SK-N-SH (cell line): Measurements from ENCODE around the gene MECP2. TPM values are rescaled to one million over a fixed set of nuclear protein-coding genes. Genes with fewer than 3 reads are reported as not detected.

ENCODE experiments used
- CTCF ChIA-PET: fragments of 300-600, 350-600 bp; formaldehyde crosslinking; extraction: SDS; loops from one replicate; lab custom pipeline; 2021; lab: Yijun Ruan, JAX
- POLR2A ChIA-PET: fragments of 350-600 bp; sonication (Branson Sonifier 250); formaldehyde crosslinking; extraction: SDS; loops from one replicate; lab custom pipeline; 2020; ENCODE audit warnings: antibody characterized with exemption, inconsistent platforms; lab: Yijun Ruan, JAX
- DNase-seq: peaks from one replicate; pipeline ENCODE4 v3.0.0; 2012
- H2AFZ ChIP-seq: fragments of 200-600 bp; sonication (generic); 2 replicates; pipeline ENCODE4 v1.8.1; 2016; ENCODE audit warnings: antibody characterized with exemption, mild to moderate bottlenecking, low read depth
- H3F3A ChIP-seq: fragments of 200-600 bp; sonication (generic); replicated peaks from 2 replicates; pipeline ENCODE3; 2016; ENCODE audit warnings: antibody characterized with exemption, mild to moderate bottlenecking; ENCODE audit not compliant: insufficient read depth
- H3K27ac ChIP-seq, 2 experiments: fragments of 200-500 bp in 1 of 2; fragments of 200-600 bp in 1 of 2; sonication (Bioruptor generic) in 1 of 2; sonication (generic), shearing (Covaris generic) in 1 of 2; 2 replicates each; pipeline versions ENCODE4 v1.5.1 to v1.6.1; 2014 to 2016; ENCODE audit warnings: low read depth in 2 of 2, inconsistent platforms in 1 of 2, low read length in 1 of 2, mild to moderate bottlenecking in 1 of 2, mixed read lengths in 1 of 2
- H3K27me3 ChIP-seq: fragments of 200-600 bp; sonication (generic), shearing (Covaris generic); 2 replicates; pipeline ENCODE4 v1.6.1; 2016; ENCODE audit warnings: mixed run types; ENCODE audit not compliant: insufficient read depth
- H3K36me3 ChIP-seq, 2 experiments: fragments of 200-500 bp in 1 of 2; fragments of 200-600 bp in 1 of 2; sonication (Bioruptor generic) in 1 of 2; sonication (generic) in 1 of 2; replicated peaks in 1 of 2; 2 replicates each; pipeline versions ENCODE3 to v1.5.1; 2014 to 2016; ENCODE audit warnings: low read length in 1 of 2, mild to moderate bottlenecking in 1 of 2; ENCODE audit not compliant: insufficient read depth in 2 of 2, control insufficient read depth in 1 of 2
- H3K4me1 ChIP-seq, 2 experiments: fragments of 200-500 bp in 1 of 2; fragments of 200-600 bp in 1 of 2; sonication (Bioruptor generic) in 1 of 2; sonication (generic), shearing (Covaris generic) in 1 of 2; 2 replicates each; pipeline versions ENCODE4 v1.5.1 to v1.6.1; 2014 to 2016; ENCODE audit warnings: low read depth in 1 of 2, low read length in 1 of 2, mixed run types in 1 of 2; ENCODE audit not compliant: insufficient read depth in 2 of 2, control insufficient read depth in 1 of 2
- H3K4me2 ChIP-seq: fragments of 200-600 bp; sonication (generic), shearing (Covaris generic); 2 replicates; pipeline ENCODE4 v1.6.1; 2017; ENCODE audit warnings: mixed run types
- H3K4me3 ChIP-seq, 2 experiments: fragments of 200-500 bp in 1 of 2; fragments of 200-600 bp in 1 of 2; sonication (Bioruptor generic) in 1 of 2; sonication (generic), shearing (Covaris generic) in 1 of 2; 2 replicates each; pipeline versions ENCODE4 v1.5.1 to v1.8.1; 2014 to 2016; ENCODE audit warnings: low read depth in 2 of 2, inconsistent platforms in 1 of 2, low read length in 1 of 2, mild to moderate bottlenecking in 1 of 2, mixed read lengths in 1 of 2, moderate library complexity in 1 of 2
- H3K79me2 ChIP-seq: fragments of 200-600 bp; sonication (generic); 2 replicates; pipeline ENCODE4 v1.8.1; 2017; ENCODE audit warnings: mild to moderate bottlenecking; ENCODE audit not compliant: insufficient read depth
- H3K9ac ChIP-seq: fragments of 200-600 bp; sonication (generic); 2 replicates; pipeline ENCODE4 v1.6.1; 2017; ENCODE audit warnings: mixed run types
- H3K9me2 ChIP-seq: fragments of 200-600 bp; sonication (generic); 2 replicates; pipeline ENCODE4 v1.6.1; 2017; ENCODE audit warnings: mixed run types
- H3K9me3 ChIP-seq: fragments of 200-600 bp; sonication (generic); 2 replicates; pipeline ENCODE4 v1.6.1; 2017; ENCODE audit warnings: mixed run types, mild to moderate bottlenecking, moderate library complexity
- H4K20me1 ChIP-seq: fragments of 200-600 bp; sonication (generic); 2 replicates; pipeline ENCODE4 v1.6.1; 2017; ENCODE audit warnings: mild to moderate bottlenecking, mixed run types; ENCODE audit not compliant: insufficient read depth
- ELF1 ChIP-seq: IDR thresholded peaks from 2 replicates; pipeline ENCODE4 v1.4.0; 2012
- EP300 ChIP-seq, 2 experiments: IDR thresholded peaks; 2 replicates each; pipeline versions ENCODE4 v1.4.0 to v1.6.1; 2012; ENCODE audit warnings: borderline replicate concordance in 1 of 2, low read depth in 1 of 2, low read length in 1 of 2
- EZH2phosphoT487 ChIP-seq: fragments of 200-600 bp; sonication (generic); IDR thresholded peaks from 2 replicates; pipeline ENCODE4 v1.6.1; 2017; ENCODE audit warnings: low read depth, mixed run types, mild to moderate bottlenecking, antibody characterized with exemption, moderate library complexity, borderline replicate concordance
- FOXJ3 ChIP-seq: sonication (generic); formaldehyde crosslinking; IDR thresholded peaks from 2 replicates; pipeline ENCODE4 v1.5.1; 2020; ENCODE audit warnings: mild to moderate bottlenecking, missing genetic modification reagents
- GABPA ChIP-seq: IDR thresholded peaks from 2 replicates; pipeline ENCODE4 v1.4.0; 2012; ENCODE audit warnings: low read depth, mild to moderate bottlenecking
- GATA2 ChIP-seq: sonication (generic); formaldehyde crosslinking; IDR thresholded peaks from 2 replicates; pipeline ENCODE4 v1.5.0; 2020; ENCODE audit warnings: mild to moderate bottlenecking, missing genetic modification reagents
- IRF3 ChIP-seq: fragments of 150-350 bp; IDR thresholded peaks from 2 replicates; pipeline ENCODE4 v1.6.1; 2016; ENCODE audit warnings: mild to moderate bottlenecking, low read depth, low read length
- JUND ChIP-seq: IDR thresholded peaks from 2 replicates; pipeline ENCODE4 v1.4.0; 2012
- MEF2A ChIP-seq: IDR thresholded peaks from 2 replicates; pipeline ENCODE4 v1.4.0; 2012; ENCODE audit warnings: low read depth, borderline replicate concordance
- MXI1 ChIP-seq: IDR thresholded peaks from 2 replicates; pipeline ENCODE4 v1.6.1; 2012; ENCODE audit warnings: mild to moderate bottlenecking, low read depth, low read length, improper control_type of control experiment
- RFX5 ChIP-seq: IDR thresholded peaks from 2 replicates; pipeline ENCODE4 v1.6.1; 2012; ENCODE audit warnings: mild to moderate bottlenecking, improper control_type of control experiment, low read length
- RXRA ChIP-seq: IDR thresholded peaks from 2 replicates; pipeline ENCODE4 v1.4.0; 2012; ENCODE audit warnings: low read depth, mild to moderate bottlenecking, borderline replicate concordance
- SIN3A ChIP-seq: IDR thresholded peaks from 2 replicates; pipeline ENCODE4 v1.6.1; 2012; ENCODE audit warnings: low read depth, mild to moderate bottlenecking, low read length, moderate library complexity, borderline replicate concordance
- TEAD4 ChIP-seq: IDR thresholded peaks from 2 replicates; pipeline ENCODE4 v1.4.0; 2012; ENCODE audit warnings: mild to moderate bottlenecking, borderline replicate concordance; ENCODE audit not compliant: insufficient read depth
- WGBS: methylation state at CpG from one replicate; pipeline ENCODE4 v1.1.6; 2017; ENCODE audit warnings: low lambda C conversion rate; 5-methylcytosine and 5-hydroxymethylcytosine counted together
- polyA plus RNA-seq, 3 experiments: library from polyadenylated mRNA; depleted of rRNA; stranded (reverse); fragments of >200 nt; gene quantifications; 2 replicates each; pipeline ENCODE4 v1.2.3, GENCODE V29; 2012
- TF ChIP-seq, protein P1 (sequence below): fragments of 150-350 bp; IDR thresholded peaks from 2 replicates; pipeline ENCODE4 v1.6.1; 2017; ENCODE audit warnings: antibody characterized with exemption, low read length, low read depth, borderline replicate concordance

Gene MECP2
- polyA plus RNA-seq, 1 of the 3 experiments (the other 2 are of a cell fraction): 8.2 TPM

- WGBS: 84% methylated on average over 3 of the region's 12 CpGs
- H3K9ac ChIP-seq: no peak overlapping the region
- no peak overlapping the region for H3K4me2 ChIP-seq
These were observed 114.2 kb downstream of the MECP2 start for GRCh38 chrX:153983321-153983801.

GRCh38 chrX:153981771-153982533 lies 115.6 kb downstream of the MECP2 start:
- Histone ChIP-seq H4K20me1 (no peaks in the 10 kb centered on the region), H3K9ac (no peak overlapping the region), H3K27ac (no peak overlapping the region), H3F3A (no peaks in the 10 kb centered on the region)
- no peak for DNase-seq
- TF ChIP-seq GABPA (no peak), RXRA (no peak), FOXJ3 (CRISPR knock-in tag) (no peak), MXI1 (no peak), EP300 (IDR thresholded peaks at IDR 0.05; ENCODE audit: borderline replicate concordance in 1 of 2, low read depth in 1 of 2, low read length in 1 of 2) (no peak), GATA2 (no peak), MEF2A (no peak), JUND (no peak), IRF3 (no peak), ELF1 (no peak), RFX5 (no peak), EZH2phosphoT487 (no peak)
- TF ChIP-seq, protein P1, sequence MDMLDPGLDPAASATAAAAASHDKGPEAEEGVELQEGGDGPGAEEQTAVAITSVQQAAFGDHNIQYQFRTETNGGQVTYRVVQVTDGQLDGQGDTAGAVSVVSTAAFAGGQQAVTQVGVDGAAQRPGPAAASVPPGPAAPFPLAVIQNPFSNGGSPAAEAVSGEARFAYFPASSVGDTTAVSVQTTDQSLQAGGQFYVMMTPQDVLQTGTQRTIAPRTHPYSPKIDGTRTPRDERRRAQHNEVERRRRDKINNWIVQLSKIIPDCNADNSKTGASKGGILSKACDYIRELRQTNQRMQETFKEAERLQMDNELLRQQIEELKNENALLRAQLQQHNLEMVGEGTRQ: no peak
- TF ChIP-seq, all 33 proteins: peak for 0
- Histone ChIP-seq H3K79me2 (no peaks in the 10 kb centered on the region), H3K36me3 (no peaks in the 10 kb centered on the region), H3K9me2 (no peaks in the 10 kb centered on the region), H3K4me2 (no peak overlapping the region), H3K9me3 (no peaks in the 10 kb centered on the region), H3K4me1 (peaks cover 0 to 3% of the 10 kb centered on the region in 2 experiments; a peak in 1 of 4 replicates), H3K27me3 (0 out of 2 replicates have a peak, but pooled peaks cover 4% of the 10 kb centered on the region), H2AFZ (no peak overlapping the region), H3K4me3 (no peak overlapping the region)
- CTCF ChIA-PET: interaction anchor here (0.8 kb wide), 1 partner anchor 35 kb away, joined by 4 read pairs; no protein-coding TSS in a partner anchor
- 91% methylated on average over 27 of the region's 52 CpGs for WGBS
- POLR2A ChIA-PET: no interaction called here

More at GRCh38 chrX:153983321-153983801, 114.2 kb downstream of the MECP2 start:
- POLR2A ChIA-PET: no interaction called here
- H3K9me3 ChIP-seq: no peaks in the 10 kb centered on the region
- DNase-seq: no peak
- CTCF ChIA-PET: no interaction called here
- peaks cover 0 to 3% of the 10 kb centered on the region in 2 experiments; a peak in 1 of 4 replicates for H3K4me1 ChIP-seq
- H3F3A ChIP-seq: no peaks in the 10 kb centered on the region
- 0 out of 2 replicates have a peak, but pooled peaks cover 5% of the 10 kb centered on the region for H3K27me3 ChIP-seq
- H3K9me2 ChIP-seq: no peaks in the 10 kb centered on the region
- no peaks in the 10 kb centered on the region for H3K36me3 ChIP-seq
- no peak overlapping the region for H3K27ac ChIP-seq
- H4K20me1 ChIP-seq: peaks cover 3% of the 10 kb centered on the region; the same call in 1 of the 2 replicates
- no peak overlapping the region for H3K4me3 ChIP-seq
- no peaks in the 10 kb centered on the region for H3K79me2 ChIP-seq
- no peak overlapping the region for H2AFZ ChIP-seq
- TF ChIP-seq SIN3A (no peak), FOXJ3 (CRISPR knock-in tag) (no peak), TEAD4 (no peak)
